ENCODE results near the gene UBE2D1.

The UBE2D1 gene

GRCh38 chr10:58322072-58322834 lies 12.6 kb upstream of the UBE2D1 start:
- H3K4me3 ChIP-seq (ENCODE audit: low read length): no peak overlapping the region
- TF ChIP-seq, protein P1, sequence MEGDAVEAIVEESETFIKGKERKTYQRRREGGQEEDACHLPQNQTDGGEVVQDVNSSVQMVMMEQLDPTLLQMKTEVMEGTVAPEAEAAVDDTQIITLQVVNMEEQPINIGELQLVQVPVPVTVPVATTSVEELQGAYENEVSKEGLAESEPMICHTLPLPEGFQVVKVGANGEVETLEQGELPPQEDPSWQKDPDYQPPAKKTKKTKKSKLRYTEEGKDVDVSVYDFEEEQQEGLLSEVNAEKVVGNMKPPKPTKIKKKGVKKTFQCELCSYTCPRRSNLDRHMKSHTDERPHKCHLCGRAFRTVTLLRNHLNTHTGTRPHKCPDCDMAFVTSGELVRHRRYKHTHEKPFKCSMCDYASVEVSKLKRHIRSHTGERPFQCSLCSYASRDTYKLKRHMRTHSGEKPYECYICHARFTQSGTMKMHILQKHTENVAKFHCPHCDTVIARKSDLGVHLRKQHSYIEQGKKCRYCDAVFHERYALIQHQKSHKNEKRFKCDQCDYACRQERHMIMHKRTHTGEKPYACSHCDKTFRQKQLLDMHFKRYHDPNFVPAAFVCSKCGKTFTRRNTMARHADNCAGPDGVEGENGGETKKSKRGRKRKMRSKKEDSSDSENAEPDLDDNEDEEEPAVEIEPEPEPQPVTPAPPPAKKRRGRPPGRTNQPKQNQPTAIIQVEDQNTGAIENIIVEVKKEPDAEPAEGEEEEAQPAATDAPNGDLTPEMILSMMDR (IDR thresholded peaks at IDR 0.05; ENCODE audit: insufficient read depth, low read depth, low read length, missing control alignments): no peak
- DNase-seq (ENCODE audit: low read depth): peak; percentile 15

DNA sequence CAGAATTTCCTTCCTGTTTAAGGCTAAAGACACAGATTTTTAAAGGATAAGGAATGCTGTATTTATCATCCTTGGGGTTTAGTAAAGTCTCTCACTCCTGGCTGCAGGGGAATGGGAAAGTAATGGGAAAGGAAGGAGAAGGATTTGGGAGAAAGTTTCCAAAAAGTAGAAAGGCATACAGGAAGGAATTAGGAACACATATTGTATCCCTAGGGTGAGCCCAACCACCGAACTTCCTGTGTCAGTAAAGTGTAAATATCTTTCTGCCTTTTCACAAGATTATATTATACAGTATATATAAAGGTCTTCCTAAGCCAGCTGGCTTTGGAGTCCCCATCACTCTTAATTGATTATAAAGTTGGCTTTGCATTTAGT lies 12.0 kb upstream of the UBE2D1 start:
- TF ChIP-seq, protein P1 (IDR thresholded peaks at IDR 0.05; ENCODE audit: insufficient read depth, low read depth, low read length, missing control alignments): no peak
- no peak for DNase-seq (ENCODE audit: low read depth)
- H3K4me3 ChIP-seq (ENCODE audit: low read length): no peak overlapping the region

- H3K4me3 ChIP-seq (ENCODE audit: low read length): no peak overlapping the region
- DNase-seq (ENCODE audit: low read depth): peak; percentile 68
- TF ChIP-seq, protein P1 (IDR thresholded peaks at IDR 0.05; ENCODE audit: insufficient read depth, low read depth, low read length, missing control alignments): no peak
Measured at GRCh38 chr10:58326967-58327381, 7.8 kb upstream of the UBE2D1 start.

DNA sequence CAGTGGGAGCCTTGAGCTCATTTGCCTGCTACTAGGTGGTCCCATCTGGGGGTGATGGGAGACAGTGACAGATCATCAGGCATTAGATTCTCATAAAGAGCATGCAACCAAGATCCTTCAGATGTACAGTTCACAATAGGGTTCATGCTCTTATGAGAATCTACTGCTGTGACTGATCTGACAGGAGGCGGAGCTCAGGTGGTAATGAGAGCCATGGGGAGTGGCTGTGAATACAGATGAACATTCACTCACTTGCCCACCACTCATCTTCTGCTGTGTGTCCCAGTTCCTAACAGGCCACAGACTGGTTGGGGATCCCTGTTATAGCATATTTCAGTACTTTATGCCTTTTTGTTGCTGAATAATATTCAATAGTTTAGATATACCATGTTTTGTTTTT lies 6.6 kb upstream of the UBE2D1 start:
- no peak for DNase-seq (ENCODE audit: low read depth)
- TF ChIP-seq, protein P1 (IDR thresholded peaks at IDR 0.05; ENCODE audit: insufficient read depth, low read depth, low read length, missing control alignments): no peak
- no peak overlapping the region for H3K4me3 ChIP-seq (ENCODE audit: low read length)

- no peak overlapping the region for H3K4me3 ChIP-seq (ENCODE audit: low read length)
Measured at GRCh38 chr10:58330431-58330830, 4.4 kb upstream of the UBE2D1 start.

DNA sequence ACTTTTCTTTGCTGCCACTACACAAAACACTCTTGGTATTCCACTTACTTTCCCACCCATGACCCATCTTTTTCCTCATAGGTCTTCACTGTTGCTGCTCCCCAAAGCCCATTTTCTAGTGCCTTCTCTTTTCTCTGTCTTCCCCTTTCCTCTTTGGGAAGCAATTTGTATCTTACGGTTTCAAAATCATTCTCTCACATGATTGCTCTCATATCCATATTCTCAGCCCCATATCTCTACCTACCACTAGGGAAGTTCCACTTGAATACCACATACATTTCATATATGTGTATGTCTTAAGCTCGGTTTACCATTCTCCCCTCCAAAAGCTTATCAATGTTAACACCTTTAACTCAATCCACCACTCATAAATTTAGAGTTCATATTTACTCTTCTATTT lies 3.2 kb upstream of the UBE2D1 start:
- H3K4me3 ChIP-seq (ENCODE audit: low read length): no peak overlapping the region
- no peak for DNase-seq (ENCODE audit: low read depth)
- TF ChIP-seq, protein P1 (IDR thresholded peaks at IDR 0.05; ENCODE audit: insufficient read depth, low read depth, low read length, missing control alignments): no peak

More at GRCh38 chr10:58330431-58330830, 4.4 kb upstream of the UBE2D1 start:
- no peak for DNase-seq (ENCODE audit: low read depth)
- TF ChIP-seq, protein P1 (IDR thresholded peaks at IDR 0.05; ENCODE audit: insufficient read depth, low read depth, low read length, missing control alignments): no peak

All from epithelial cell of esophagus (primary cell).